MM.1S (cell line): ENCODE data around the gene PPIH.

Experiments used
- EZH2 ChIP-seq: fragments of 300-600 bp; sonication (generic); optimal IDR thresholded peaks from 2 replicates; pipeline ENCODE3; 2017; ENCODE audit warnings: low read depth, mild to moderate bottlenecking, antibody characterized with exemption, low read length, mixed read lengths
- EZH2phosphoT487 ChIP-seq: fragments of 300-600 bp; sonication (generic); IDR thresholded peaks from 2 replicates; pipeline ENCODE4 v1.6.1; 2018; ENCODE audit warnings: antibody characterized with exemption, low read length
- TF ChIP-seq, protein P1 (sequence below): fragments of 300-600 bp; sonication (generic); IDR thresholded peaks from 2 replicates; pipeline ENCODE4 v1.5.1; 2016; ENCODE audit warnings: antibody characterized with exemption, low read length, mixed read lengths

- TF ChIP-seq, protein P1, sequence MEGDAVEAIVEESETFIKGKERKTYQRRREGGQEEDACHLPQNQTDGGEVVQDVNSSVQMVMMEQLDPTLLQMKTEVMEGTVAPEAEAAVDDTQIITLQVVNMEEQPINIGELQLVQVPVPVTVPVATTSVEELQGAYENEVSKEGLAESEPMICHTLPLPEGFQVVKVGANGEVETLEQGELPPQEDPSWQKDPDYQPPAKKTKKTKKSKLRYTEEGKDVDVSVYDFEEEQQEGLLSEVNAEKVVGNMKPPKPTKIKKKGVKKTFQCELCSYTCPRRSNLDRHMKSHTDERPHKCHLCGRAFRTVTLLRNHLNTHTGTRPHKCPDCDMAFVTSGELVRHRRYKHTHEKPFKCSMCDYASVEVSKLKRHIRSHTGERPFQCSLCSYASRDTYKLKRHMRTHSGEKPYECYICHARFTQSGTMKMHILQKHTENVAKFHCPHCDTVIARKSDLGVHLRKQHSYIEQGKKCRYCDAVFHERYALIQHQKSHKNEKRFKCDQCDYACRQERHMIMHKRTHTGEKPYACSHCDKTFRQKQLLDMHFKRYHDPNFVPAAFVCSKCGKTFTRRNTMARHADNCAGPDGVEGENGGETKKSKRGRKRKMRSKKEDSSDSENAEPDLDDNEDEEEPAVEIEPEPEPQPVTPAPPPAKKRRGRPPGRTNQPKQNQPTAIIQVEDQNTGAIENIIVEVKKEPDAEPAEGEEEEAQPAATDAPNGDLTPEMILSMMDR, result no peak
- TF ChIP-seq EZH2 (no peak), EZH2phosphoT487 (no peak)
These were observed 41.8 kb downstream of the PPIH start for GRCh38 chr1:42700006-42700405.
